Osteocyte (in vitro differentiated cells): ENCODE data around the gene UNC45A. TPM values are rescaled to one million over a fixed set of nuclear protein-coding genes. Genes with fewer than 3 reads are reported as not detected.

ENCODE experiments used
- DNase-seq: peaks from one replicate; pipeline ENCODE4 v3.0.0; 2021; ENCODE audit warnings: mixed read lengths; ENCODE audit not compliant: unreplicated experiment; ENCODE audit errors: extremely low spot score
- H3K27ac Mint-ChIP-seq: one replicate; pipeline ENCODE4 v1.8.0; 2021; ENCODE audit warnings: mild to moderate bottlenecking, mixed read lengths; ENCODE audit not compliant: unreplicated experiment
- H3K27me3 Mint-ChIP-seq: one replicate; pipeline ENCODE4 v1.8.0; 2021; ENCODE audit warnings: mixed read lengths; ENCODE audit not compliant: unreplicated experiment
- H3K36me3 Mint-ChIP-seq: one replicate; pipeline ENCODE4 v1.8.0; 2021; ENCODE audit warnings: mixed read lengths; ENCODE audit not compliant: unreplicated experiment
- H3K4me1 Mint-ChIP-seq: one replicate; pipeline ENCODE4 v1.8.0; 2021; ENCODE audit warnings: mixed read lengths; ENCODE audit not compliant: unreplicated experiment
- H3K4me3 Mint-ChIP-seq: one replicate; pipeline ENCODE4 v1.8.0; 2021; ENCODE audit warnings: mild to moderate bottlenecking, moderate library complexity, mixed read lengths; ENCODE audit not compliant: unreplicated experiment
- H3K9me3 Mint-ChIP-seq: one replicate; pipeline ENCODE4 v1.8.0; 2021; ENCODE audit warnings: mixed read lengths; ENCODE audit not compliant: unreplicated experiment
- CTCF ChIP-seq: fragments of 200-600 bp; sonication (generic); IDR thresholded peaks from 2 replicates; pipeline ENCODE4 v1.5.0; 2021; ENCODE audit warnings: antibody characterized with exemption, mild to moderate bottlenecking, moderate library complexity
- total RNA-seq: library from RNA; stranded (reverse); gene quantifications from 2 replicates; pipeline ENCODE4 v1.2.1, GENCODE V29; 2021

The UNC45A gene
- total RNA-seq, 1 donor from 2014 or later, result 83.0 TPM

- peak; percentile 96 for DNase-seq
- H3K27me3 Mint-ChIP-seq, result no peaks in the 10 kb centered on the region
- H3K4me3 Mint-ChIP-seq, result peak within 1 kb of the TSS; percentile 84
- peaks cover 33% of the 10 kb centered on the region for H3K4me1 Mint-ChIP-seq
- H3K9me3 Mint-ChIP-seq, result no peaks in the 10 kb centered on the region
- peak; percentile 97 for TF ChIP-seq CTCF
- peaks cover 4% of the 10 kb centered on the region for H3K36me3 Mint-ChIP-seq
- H3K27ac Mint-ChIP-seq, result peak within 1 kb of the TSS; percentile 87
Observed at GRCh38 chr15:90931828-90932659, 3.0 kb upstream of the UNC45A start, which contains the start of gene HDDC3. TSS of gene HDDC3 (minus strand) at chr15:90932549. CDS start at chr15:90932540, 9 bp downstream.

GRCh38 chr15:90932660-90932991 lies 2.5 kb upstream of the UNC45A start:
- DNase-seq, result no peak
- H3K4me1 Mint-ChIP-seq, result peaks cover 33% of the 10 kb centered on the region
- H3K4me3 Mint-ChIP-seq, result peak overlapping the region; percentile 84
- H3K27ac Mint-ChIP-seq, result peak overlapping the region; percentile 87
- peaks cover 4% of the 10 kb centered on the region for H3K36me3 Mint-ChIP-seq
- H3K9me3 Mint-ChIP-seq, result no peaks in the 10 kb centered on the region
- no peaks in the 10 kb centered on the region for H3K27me3 Mint-ChIP-seq
- no peak for TF ChIP-seq CTCF

GRCh38 chr15:90933301-90933700 lies 1.8 kb upstream of the UNC45A start:
- DNase-seq, result no peak
- no peaks in the 10 kb centered on the region for H3K27me3 Mint-ChIP-seq
- peaks cover 33% of the 10 kb centered on the region for H3K4me1 Mint-ChIP-seq
- H3K27ac Mint-ChIP-seq, result no peak overlapping the region
- H3K36me3 Mint-ChIP-seq, result peaks cover 5% of the 10 kb centered on the region
- H3K4me3 Mint-ChIP-seq, result no peak overlapping the region
- TF ChIP-seq CTCF, result no peak
- H3K9me3 Mint-ChIP-seq, result no peaks in the 10 kb centered on the region

- no peaks in the 10 kb centered on the region for H3K27me3 Mint-ChIP-seq
- peak; percentile 91 for TF ChIP-seq CTCF
- H3K36me3 Mint-ChIP-seq, result peaks cover 7% of the 10 kb centered on the region
- DNase-seq, result peak; percentile 92
- peak overlapping the region; percentile 91 for H3K27ac Mint-ChIP-seq
- H3K9me3 Mint-ChIP-seq, result no peaks in the 10 kb centered on the region
- H3K4me1 Mint-ChIP-seq, result peaks cover 33% of the 10 kb centered on the region
- H3K4me3 Mint-ChIP-seq, result peak overlapping the region; percentile 82
Observed at GRCh38 chr15:90934256-90934948, 683 bp upstream of the UNC45A start.

- DNase-seq, result no peak
Observed at GRCh38 chr15:90936823-90937222, 1.7 kb downstream of the UNC45A start.

More at GRCh38 chr15:90936823-90937222, 1.7 kb downstream of the UNC45A start:
- H3K4me1 Mint-ChIP-seq, result peaks cover 26% of the 10 kb centered on the region
- H3K27me3 Mint-ChIP-seq, result no peaks in the 10 kb centered on the region
- no peaks in the 10 kb centered on the region for H3K9me3 Mint-ChIP-seq
- H3K4me3 Mint-ChIP-seq, result peak overlapping the region; percentile 82
- H3K36me3 Mint-ChIP-seq, result peaks cover 24% of the 10 kb centered on the region
- no peak overlapping the region for H3K27ac Mint-ChIP-seq
- TF ChIP-seq CTCF, result no peak
